ENCODE results near the gene GLRB.

DNA sequence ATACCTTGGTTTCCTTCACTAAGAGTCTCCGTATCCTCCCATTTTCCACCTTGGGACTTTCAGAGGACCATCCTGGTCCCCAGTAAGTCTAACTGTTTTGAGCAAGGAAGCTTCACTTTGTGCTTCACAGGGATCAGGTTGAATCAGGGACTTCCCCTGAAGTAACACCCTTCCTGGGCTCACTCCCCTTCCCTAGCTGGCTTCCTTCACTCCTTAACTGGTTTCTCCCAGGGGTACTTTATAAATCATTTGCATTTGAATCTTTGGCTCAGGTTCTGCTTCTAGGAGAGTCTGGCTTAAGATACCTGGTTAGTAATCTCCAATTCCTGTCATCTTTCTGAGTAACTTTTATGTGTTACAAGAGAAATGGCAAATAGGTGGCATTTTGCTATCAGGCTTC is 120.1 kb downstream of the GLRB start:
- TF ChIP-seq, protein P1, sequence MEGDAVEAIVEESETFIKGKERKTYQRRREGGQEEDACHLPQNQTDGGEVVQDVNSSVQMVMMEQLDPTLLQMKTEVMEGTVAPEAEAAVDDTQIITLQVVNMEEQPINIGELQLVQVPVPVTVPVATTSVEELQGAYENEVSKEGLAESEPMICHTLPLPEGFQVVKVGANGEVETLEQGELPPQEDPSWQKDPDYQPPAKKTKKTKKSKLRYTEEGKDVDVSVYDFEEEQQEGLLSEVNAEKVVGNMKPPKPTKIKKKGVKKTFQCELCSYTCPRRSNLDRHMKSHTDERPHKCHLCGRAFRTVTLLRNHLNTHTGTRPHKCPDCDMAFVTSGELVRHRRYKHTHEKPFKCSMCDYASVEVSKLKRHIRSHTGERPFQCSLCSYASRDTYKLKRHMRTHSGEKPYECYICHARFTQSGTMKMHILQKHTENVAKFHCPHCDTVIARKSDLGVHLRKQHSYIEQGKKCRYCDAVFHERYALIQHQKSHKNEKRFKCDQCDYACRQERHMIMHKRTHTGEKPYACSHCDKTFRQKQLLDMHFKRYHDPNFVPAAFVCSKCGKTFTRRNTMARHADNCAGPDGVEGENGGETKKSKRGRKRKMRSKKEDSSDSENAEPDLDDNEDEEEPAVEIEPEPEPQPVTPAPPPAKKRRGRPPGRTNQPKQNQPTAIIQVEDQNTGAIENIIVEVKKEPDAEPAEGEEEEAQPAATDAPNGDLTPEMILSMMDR (IDR thresholded peaks at IDR 0.05; ENCODE audit: poor library complexity), result no peak
- no peak for TF ChIP-seq EZH2 (IDR thresholded peaks at IDR 0.05; ENCODE audit: borderline replicate concordance)

Data from hepatocyte (in vitro differentiated cells).